Left renal cortex interstitium (tissue), 4 donors: Measurements from ENCODE around the gene NHLRC1. TPM values are rescaled to one million over a fixed set of nuclear protein-coding genes. Genes with fewer than 3 reads are reported as not detected.

Experiments used
- DNase-seq, 4 donors: peaks; one replicate each; pipeline ENCODE4 v3.0.0-alpha.2; 2013; ENCODE audit warnings: low read depth in 4 of 4, low spot score in 2 of 4, missing footprints in 1 of 4
- polyA plus RNA-seq, 4 donors: library from polyadenylated mRNA; unstranded; fragments of 120-200 nt; gene quantifications; one replicate each; pipeline ENCODE4 v1.2.1, GENCODE V29; 2013; ENCODE audit not compliant: insufficient read length in 4 of 4

The NHLRC1 gene
- polyA plus RNA-seq, 4 donors = 1.7 to 2.3 (median 1.9) TPM

GRCh38 chr6:18090349-18090786 is 32.1 kb downstream of the NHLRC1 start:
- DNase-seq = no peak

- no peak for DNase-seq
Observed at GRCh38 chr6:18088419-18089296, 33.8 kb downstream of the NHLRC1 start.

- no peak for DNase-seq
Observed at GRCh38 chr6:18087396-18088165, 34.9 kb downstream of the NHLRC1 start.

- no peak for DNase-seq
Observed at GRCh38 chr6:18081025-18081668, 41.3 kb downstream of the NHLRC1 start.

GRCh38 chr6:18080544-18080943 is 41.9 kb downstream of the NHLRC1 start:
- no peak for DNase-seq

- DNase-seq = no peak
Observed at GRCh38 chr6:18078866-18079265, 43.6 kb downstream of the NHLRC1 start.

- no peak for DNase-seq
Observed at GRCh38 chr6:18076231-18076630, 46.2 kb downstream of the NHLRC1 start.

GRCh38 chr6:18072841-18073240 is 49.6 kb downstream of the NHLRC1 start:
- no peak for DNase-seq

GRCh38 chr6:18070486-18070885 is 52.0 kb downstream of the NHLRC1 start:
- DNase-seq = no peak

Other genes with a start within 250 kb of the NHLRC1 start
- gene KIF13A, start 135.0 kb downstream of the NHLRC1 start, polyA plus RNA-seq = 10 to 100 TPM; 31.7 to 41.5 (median 37.0) TPM
- 10 to 100 TPM; 21.7 to 28.1 (median 26.5) TPM for gene TPMT, start 32.4 kb upstream of the NHLRC1 start, polyA plus RNA-seq
- gene KDM1B, start 32.7 kb upstream of the NHLRC1 start, polyA plus RNA-seq = 10 to 100 TPM; 18.4 to 20.6 (median 19.3) TPM
- gene DEK, start 141.9 kb upstream of the NHLRC1 start, polyA plus RNA-seq = 100 to 1,000 TPM; 208 to 219 (median 215) TPM